GM10248 (cell line): ENCODE data around the gene RND3.

Experiments
- CTCF ChIA-PET: fragments of 300-600 bp; sonication (Branson Sonifier 250); formaldehyde crosslinking; extraction: SDS; loops from one replicate; lab custom pipeline; 2021; ENCODE audit warnings: antibody characterized with exemption; lab: Yijun Ruan, JAX
- POLR2A ChIA-PET: fragments of 350-650 bp; sonication (Branson Sonifier 250); formaldehyde crosslinking; extraction: SDS; loops from one replicate; lab custom pipeline; 2020; ENCODE audit warnings: antibody characterized with exemption; lab: Yijun Ruan, JAX
- DNase-seq: peaks from one replicate; pipeline ENCODE4 v3.0.0; 2012; ENCODE audit errors: extremely low spot score
- TF ChIP-seq, protein P1 (sequence below): IDR thresholded peaks from 2 replicates; pipeline ENCODE4 v1.5.1; 2012; ENCODE audit warnings: mild to moderate bottlenecking, low read depth; ENCODE audit errors: extremely low read depth, missing control alignments, control extremely low read depth

RND3 gene

DNA sequence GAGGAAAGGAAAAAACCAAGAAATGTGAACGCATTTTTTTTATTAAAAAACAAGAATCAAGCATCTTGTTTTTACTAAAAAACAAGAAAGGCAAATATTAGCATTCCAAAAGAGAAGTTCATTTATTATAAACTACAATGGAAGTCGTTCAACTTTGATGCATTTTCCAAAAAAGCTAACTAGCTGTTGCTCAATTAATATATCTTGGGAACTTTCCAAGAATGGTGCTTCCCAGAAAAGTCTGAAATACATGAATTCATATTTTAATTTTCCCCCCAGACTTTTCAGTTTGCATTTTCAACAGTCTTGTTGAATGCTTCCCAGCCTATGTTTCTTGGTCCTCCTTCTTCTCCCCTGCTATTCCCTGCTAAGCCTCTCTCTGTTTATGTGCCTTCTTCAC lies 7.5 kb upstream of the RND3 start:
- ChIA-PET CTCF (no interaction called here), POLR2A (no interaction called here)
- DNase-seq, result no peak
- TF ChIP-seq, protein P1, sequence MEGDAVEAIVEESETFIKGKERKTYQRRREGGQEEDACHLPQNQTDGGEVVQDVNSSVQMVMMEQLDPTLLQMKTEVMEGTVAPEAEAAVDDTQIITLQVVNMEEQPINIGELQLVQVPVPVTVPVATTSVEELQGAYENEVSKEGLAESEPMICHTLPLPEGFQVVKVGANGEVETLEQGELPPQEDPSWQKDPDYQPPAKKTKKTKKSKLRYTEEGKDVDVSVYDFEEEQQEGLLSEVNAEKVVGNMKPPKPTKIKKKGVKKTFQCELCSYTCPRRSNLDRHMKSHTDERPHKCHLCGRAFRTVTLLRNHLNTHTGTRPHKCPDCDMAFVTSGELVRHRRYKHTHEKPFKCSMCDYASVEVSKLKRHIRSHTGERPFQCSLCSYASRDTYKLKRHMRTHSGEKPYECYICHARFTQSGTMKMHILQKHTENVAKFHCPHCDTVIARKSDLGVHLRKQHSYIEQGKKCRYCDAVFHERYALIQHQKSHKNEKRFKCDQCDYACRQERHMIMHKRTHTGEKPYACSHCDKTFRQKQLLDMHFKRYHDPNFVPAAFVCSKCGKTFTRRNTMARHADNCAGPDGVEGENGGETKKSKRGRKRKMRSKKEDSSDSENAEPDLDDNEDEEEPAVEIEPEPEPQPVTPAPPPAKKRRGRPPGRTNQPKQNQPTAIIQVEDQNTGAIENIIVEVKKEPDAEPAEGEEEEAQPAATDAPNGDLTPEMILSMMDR, result no peak

DNA sequence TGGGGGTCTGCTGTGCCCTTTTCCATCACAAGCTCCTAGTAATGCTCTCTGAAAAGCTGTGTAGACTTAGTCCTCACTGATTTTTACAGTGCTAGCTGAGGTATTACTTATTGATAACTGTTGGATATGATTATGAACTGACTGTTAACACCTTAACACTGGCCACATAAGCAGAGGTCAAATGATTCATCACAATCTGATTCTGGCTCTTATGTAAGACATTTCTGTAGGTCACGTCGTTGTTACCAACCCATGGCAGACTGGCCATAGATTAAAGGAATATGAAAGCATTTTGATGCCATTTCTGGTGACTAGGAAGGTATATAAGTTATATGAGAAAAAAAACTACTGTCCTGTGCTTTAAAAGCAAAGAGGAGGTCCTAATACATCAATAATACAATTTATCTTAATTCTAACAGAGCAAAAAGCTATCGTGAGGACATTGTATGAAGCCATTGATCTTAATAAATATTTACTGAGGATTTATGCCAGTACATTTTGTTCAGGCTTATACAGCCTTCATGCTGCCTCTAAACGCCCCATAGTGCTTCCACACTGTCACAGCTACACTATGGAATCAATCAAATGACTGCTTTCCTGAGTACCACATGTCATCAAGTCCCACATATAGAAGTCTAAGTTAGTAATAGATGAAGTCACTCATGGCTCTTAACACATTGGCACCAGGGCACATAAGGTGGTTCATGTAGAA lies 6.9 kb upstream of the RND3 start:
- ChIA-PET POLR2A (no interaction called here), CTCF (no interaction called here)
- no peak for DNase-seq
- TF ChIP-seq, protein P1, result no peak

DNA sequence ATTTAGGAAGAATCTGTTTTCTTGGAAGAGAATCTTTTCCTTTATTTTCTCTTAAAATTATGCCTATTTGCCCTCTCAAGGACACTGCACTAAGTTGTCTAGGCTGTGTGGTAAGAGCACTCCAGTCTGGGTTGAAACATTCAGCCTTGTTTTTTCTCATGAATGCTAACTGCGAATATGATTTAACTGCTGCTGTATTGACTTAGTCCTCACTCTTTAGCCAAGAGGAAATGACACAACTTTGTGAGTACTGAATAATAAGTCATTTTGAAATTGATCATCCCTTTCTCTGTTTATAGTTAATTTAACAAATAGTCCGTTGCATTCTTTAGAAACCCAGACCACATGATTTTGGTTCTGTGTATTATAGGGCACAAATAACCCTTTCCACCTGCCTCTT lies 4.5 kb upstream of the RND3 start:
- no peak for DNase-seq
- POLR2A ChIA-PET, result no interaction called here
- CTCF ChIA-PET, result no interaction called here
- TF ChIP-seq, protein P1, result no peak

DNA sequence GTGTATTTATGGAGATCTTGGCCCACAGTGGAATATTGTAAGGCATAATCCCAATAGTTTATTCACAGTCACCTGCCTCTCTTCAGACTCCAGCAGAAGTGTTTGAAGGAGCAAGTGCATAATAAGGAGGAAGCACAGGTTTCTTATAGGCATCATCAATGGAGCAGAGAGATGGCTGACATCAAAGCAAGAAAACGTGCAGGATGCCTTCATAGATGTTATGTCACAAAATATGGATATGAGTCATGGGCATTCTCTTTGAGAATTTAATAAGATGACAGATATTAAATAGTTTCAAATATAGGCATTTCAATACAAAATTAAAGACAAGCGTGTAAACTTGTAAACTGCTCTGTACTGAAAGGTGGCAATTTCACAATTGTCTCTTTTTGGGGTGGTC lies 4.0 kb upstream of the RND3 start:
- TF ChIP-seq, protein P1, result no peak
- ChIA-PET POLR2A (no interaction called here), CTCF (no interaction called here)
- no peak for DNase-seq

GRCh38 chr2:150490466-150490865 lies 3.0 kb upstream of the RND3 start:
- DNase-seq, result no peak
- CTCF ChIA-PET, result no interaction called here
- POLR2A ChIA-PET, result no interaction called here
- TF ChIP-seq, protein P1, result no peak

- ChIA-PET POLR2A (no interaction called here), CTCF (no interaction called here)
- peak; percentile 21 for DNase-seq
- TF ChIP-seq, protein P1, result no peak
Observed at GRCh38 chr2:150486539-150487484, 655 bp downstream of the RND3 start.
